Loucy (cell line): Measurements from ENCODE around the gene RNF223.
A peak's percentile ranks its signal among the peaks of the same experiment; 100 is the strongest.

Experiments used
- H2AFZ ChIP-seq: fragments of 200-600 bp; sonication (generic); 2 replicates; pipeline ENCODE4 v1.6.0; 2016; ENCODE audit warnings: antibody characterized with exemption, mild to moderate bottlenecking, low read length, moderate library complexity
- H3F3A ChIP-seq: fragments of 200-600 bp; 2 replicates; pipeline ENCODE4 v1.6.0; 2016; ENCODE audit warnings: antibody characterized with exemption, low read depth, mild to moderate bottlenecking
- H3K27me3 ChIP-seq: fragments of 200-600 bp; sonication (generic); 2 replicates; pipeline ENCODE4 v1.6.1; 2014; ENCODE audit warnings: low read length, mild to moderate bottlenecking; ENCODE audit not compliant: insufficient read depth, poor library complexity, severe bottlenecking
- H3K36me3 ChIP-seq: fragments of 200-600 bp; sonication (generic); 2 replicates; pipeline ENCODE4 v1.6.1; 2016; ENCODE audit warnings: low read length; ENCODE audit not compliant: insufficient read depth
- H3K4me1 ChIP-seq: fragments of 200-600 bp; sonication (generic); 2 replicates; pipeline ENCODE4 v1.5.1; 2014; ENCODE audit warnings: low read length, mild to moderate bottlenecking; ENCODE audit not compliant: insufficient read depth, poor library complexity, severe bottlenecking
- H3K4me2 ChIP-seq: fragments of 200-600 bp; sonication (generic); 2 replicates; pipeline ENCODE4 v1.6.0; 2014; ENCODE audit warnings: antibody characterized with exemption, low read length, low read depth, mild to moderate bottlenecking; ENCODE audit not compliant: poor library complexity, severe bottlenecking
- H3K4me3 ChIP-seq: fragments of 200-600 bp; sonication (generic); 2 replicates; pipeline ENCODE4 v1.5.1; 2014; ENCODE audit warnings: low read length, mild to moderate bottlenecking, mixed read lengths; ENCODE audit not compliant: poor library complexity, severe bottlenecking
- H3K79me2 ChIP-seq: fragments of 200-600 bp; sonication (generic); 2 replicates; pipeline ENCODE4 v1.6.1; 2014; ENCODE audit warnings: low read length; ENCODE audit not compliant: insufficient read depth
- H3K9ac ChIP-seq: fragments of 200-600 bp; sonication (generic); 2 replicates; pipeline ENCODE4 v1.6.0; 2014; ENCODE audit warnings: mild to moderate bottlenecking, low read depth, low read length, moderate library complexity; ENCODE audit not compliant: poor library complexity, severe bottlenecking
- H3K9me2 ChIP-seq: fragments of 200-600 bp; sonication (generic); replicated peaks from 2 replicates; pipeline ENCODE4 v1.6.1; 2016; ENCODE audit warnings: low read depth, low read length, mixed read lengths
- H3K9me3 ChIP-seq: fragments of 200-600 bp; sonication (generic); 2 replicates; pipeline ENCODE4 v1.6.1; 2014; ENCODE audit warnings: mild to moderate bottlenecking, antibody characterized with exemption, low read length, low read depth; ENCODE audit not compliant: insufficient read depth
- H4K20me1 ChIP-seq: fragments of 200-600 bp; sonication (generic); 2 replicates; pipeline ENCODE4 v1.6.0; 2014; ENCODE audit warnings: antibody characterized with exemption, low read length, mild to moderate bottlenecking; ENCODE audit not compliant: insufficient read depth, poor library complexity, severe bottlenecking
- CTCF ChIP-seq: fragments of 200-600 bp; sonication (generic); conservative IDR thresholded peaks from 2 replicates; pipeline ENCODE4 v1.5.1; 2014; ENCODE audit warnings: mild to moderate bottlenecking, antibody characterized with exemption, low read length
- EZH2phosphoT487 ChIP-seq: fragments of 200-600 bp; IDR thresholded peaks from 2 replicates; pipeline ENCODE4 v1.6.1; 2018; ENCODE audit warnings: antibody characterized with exemption, mild to moderate bottlenecking, moderate library complexity, borderline replicate concordance

The RNF223 gene

GRCh38 chr1:1072299-1072848 is 1.7 kb downstream of the RNF223 start:
- Histone ChIP-seq H3K9me2 (no peaks in the 10 kb centered on the region), H4K20me1 (no peaks in the 10 kb centered on the region), H3K27me3 (no peaks in the 10 kb centered on the region), H2AFZ (no peak overlapping the region), H3F3A (no peaks in the 10 kb centered on the region), H3K4me3 (no peak overlapping the region), H3K4me2 (no peak overlapping the region), H3K36me3 (no peaks in the 10 kb centered on the region), H3K79me2 (no peaks in the 10 kb centered on the region), H3K9ac (no peak overlapping the region), H3K9me3 (no peaks in the 10 kb centered on the region), H3K4me1 (no peaks in the 10 kb centered on the region)
- TF ChIP-seq CTCF: no peak
- TF ChIP-seq EZH2phosphoT487: no peak

- TF ChIP-seq CTCF: no peak
- TF ChIP-seq EZH2phosphoT487: no peak
- Histone ChIP-seq H3K9ac (no peak overlapping the region), H3F3A (no peaks in the 10 kb centered on the region), H4K20me1 (no peaks in the 10 kb centered on the region), H3K79me2 (no peaks in the 10 kb centered on the region), H3K4me3 (no peak overlapping the region), H3K9me3 (no peaks in the 10 kb centered on the region), H2AFZ (no peak overlapping the region), H3K9me2 (no peaks in the 10 kb centered on the region), H3K4me2 (no peak overlapping the region), H3K27me3 (no peaks in the 10 kb centered on the region), H3K4me1 (no peaks in the 10 kb centered on the region), H3K36me3 (no peaks in the 10 kb centered on the region)
These were observed 2.4 kb downstream of the RNF223 start for GRCh38 chr1:1071486-1072298.

- Histone ChIP-seq H3K27me3 (no peaks in the 10 kb centered on the region), H3K4me1 (no peaks in the 10 kb centered on the region), H3F3A (no peaks in the 10 kb centered on the region), H3K4me2 (peak overlapping the region; percentile 7), H4K20me1 (no peaks in the 10 kb centered on the region), H3K36me3 (no peaks in the 10 kb centered on the region), H2AFZ (no peak overlapping the region), H3K4me3 (no peak overlapping the region), H3K9me2 (no peaks in the 10 kb centered on the region), H3K79me2 (no peaks in the 10 kb centered on the region), H3K9ac (no peak overlapping the region), H3K9me3 (no peaks in the 10 kb centered on the region)
- TF ChIP-seq EZH2phosphoT487 (no peak), CTCF (no peak)
These were observed 4.1 kb downstream of the RNF223 start for GRCh38 chr1:1069711-1070676.
